HAP-1 (cell line): ENCODE results near the gene ELAVL4.

Experiments used
- DNase-seq, 2 experiments: peaks; one replicate each; pipeline ENCODE4 v3.0.0-alpha.2; 2016 to 2020; ENCODE audit warnings: low spot score in 2 of 2
- H3K27me3 ChIP-seq: fragments of 250-450 bp; sonication (Bioruptor Pico); 2 replicates; pipeline ENCODE4 v1.5.1; 2020; ENCODE audit warnings: low read depth, mild to moderate bottlenecking, moderate library complexity
- H3K36me3 ChIP-seq: fragments of 250-450 bp; sonication (Bioruptor Pico); replicated peaks from 2 replicates; pipeline ENCODE4 v1.5.1; 2020; ENCODE audit warnings: mild to moderate bottlenecking
- H3K4me1 ChIP-seq: fragments of 250-450 bp; sonication (Bioruptor Pico); 2 replicates; pipeline ENCODE4 v1.5.1; 2020; ENCODE audit warnings: mild to moderate bottlenecking
- H3K4me3 ChIP-seq: fragments of 250-450 bp; sonication (Bioruptor Pico); 2 replicates; pipeline ENCODE4 v1.5.1; 2020; ENCODE audit warnings: mild to moderate bottlenecking, moderate library complexity
- H3K9me3 ChIP-seq: fragments of 250-450 bp; sonication (Bioruptor Pico); 2 replicates; pipeline ENCODE4 v1.5.1; 2020; ENCODE audit warnings: mild to moderate bottlenecking, moderate library complexity
- in situ Hi-C: fragments of 300-500 bp; cut with MboI; formaldehyde crosslinking; loops from 3 replicates; pipeline ENCODE4 v1.14.3; 2020; ENCODE audit warnings: low sequenced_read_pairs, inconsistent platforms, mixed read lengths

ELAVL4 gene

DNA sequence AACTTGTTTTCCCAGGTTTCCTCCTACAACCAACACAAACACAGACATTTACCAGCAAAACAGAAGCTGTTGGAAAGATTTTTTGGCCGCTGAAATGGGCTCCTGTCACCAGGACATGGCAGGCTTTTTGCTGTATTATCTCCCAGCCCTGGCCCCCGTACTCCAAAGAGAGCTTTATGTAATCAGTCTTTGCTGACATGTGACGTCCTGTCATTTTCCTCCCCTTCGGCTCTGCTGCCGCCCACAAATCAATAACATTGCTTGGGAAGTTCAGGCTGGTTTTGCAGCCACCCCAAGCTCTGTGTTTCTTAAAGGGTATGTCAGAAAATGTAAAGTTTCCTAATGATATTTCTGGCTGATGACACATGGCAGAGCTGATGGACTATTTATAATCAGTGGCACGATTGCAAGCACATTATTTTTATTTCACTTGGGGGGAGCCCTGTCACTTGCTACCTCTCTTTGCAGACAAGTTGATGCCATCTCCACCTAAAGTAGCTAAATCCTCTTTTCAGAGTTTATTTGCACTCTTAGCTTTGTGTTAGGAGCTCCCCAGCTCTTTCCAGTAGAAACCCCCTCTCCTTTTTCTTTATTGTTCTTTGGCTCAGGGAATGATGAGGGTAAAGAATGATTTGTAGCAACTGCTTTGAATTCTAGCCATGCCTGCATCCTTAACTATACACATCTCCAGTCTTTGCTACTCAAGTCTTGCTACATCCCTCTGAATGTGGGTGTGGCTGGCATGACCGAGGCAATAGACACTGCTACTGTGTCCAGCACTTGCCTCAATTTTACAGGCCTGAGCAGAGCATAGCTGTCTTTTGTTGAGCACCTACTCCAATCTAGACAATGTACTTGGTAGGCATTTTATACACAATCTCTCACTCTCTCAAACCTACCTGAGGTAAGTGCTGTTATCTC, 67.3 kb downstream of the ELAVL4 start:
- DNase-seq, result no peak
- no peaks in the 10 kb centered on the region for H3K4me1 ChIP-seq
- H3K36me3 ChIP-seq, result no peaks in the 10 kb centered on the region
- H3K4me3 ChIP-seq, result no peak overlapping the region
- no peaks in the 10 kb centered on the region for H3K9me3 ChIP-seq
- peaks cover 6% of the 10 kb centered on the region; the same call in 1 of the 2 replicates for H3K27me3 ChIP-seq
- in situ Hi-C loops, result no loop called here

DNA sequence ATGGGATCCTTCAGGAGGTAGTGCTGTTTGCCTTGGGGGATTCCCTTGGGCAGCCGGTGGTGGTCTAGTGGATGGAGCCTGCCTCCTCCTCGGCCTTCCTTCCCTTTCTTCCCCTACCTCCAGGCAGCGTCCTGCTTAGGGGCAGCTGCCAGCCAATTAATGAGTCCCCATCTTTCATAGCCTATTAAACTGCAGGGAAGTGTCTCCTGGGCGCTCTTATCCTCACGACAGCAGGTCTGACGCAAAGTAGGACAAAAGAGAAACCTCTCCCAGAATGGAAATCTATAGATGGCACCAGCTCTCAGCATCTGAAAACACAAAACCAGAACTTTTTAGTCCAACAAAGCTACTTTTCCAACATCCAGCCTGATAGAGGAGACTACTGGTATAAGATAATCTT, 69.3 kb downstream of the ELAVL4 start:
- no peak for DNase-seq
- in situ Hi-C loops, result no loop called here
- H3K4me1 ChIP-seq, result no peaks in the 10 kb centered on the region
- H3K4me3 ChIP-seq, result no peak overlapping the region
- H3K27me3 ChIP-seq, result peaks cover 6% of the 10 kb centered on the region; the same call in 1 of the 2 replicates
- no peaks in the 10 kb centered on the region for H3K9me3 ChIP-seq
- H3K36me3 ChIP-seq, result no peaks in the 10 kb centered on the region

DNA sequence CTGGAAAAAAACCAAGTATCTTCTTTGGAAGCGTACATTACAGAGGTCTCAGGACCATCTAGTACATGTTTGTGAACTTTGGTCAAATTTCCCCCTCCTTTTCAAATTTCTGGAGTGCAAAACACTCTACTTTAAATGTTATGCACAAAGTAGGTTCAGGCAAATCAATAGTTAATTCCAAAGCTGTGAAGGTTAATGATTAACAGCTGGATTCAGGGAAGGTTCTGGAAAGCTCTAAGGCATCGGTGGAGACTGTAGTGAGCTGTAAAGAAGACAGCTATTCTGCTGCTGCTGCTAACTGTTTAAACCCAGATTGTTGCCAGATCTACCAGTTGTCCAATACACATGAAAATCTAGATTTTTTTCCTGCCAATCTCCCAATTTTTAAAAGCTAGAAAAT, 70.9 kb downstream of the ELAVL4 start:
- H3K27me3 ChIP-seq, result peaks cover 3% of the 10 kb centered on the region
- in situ Hi-C loops, result no loop called here
- H3K4me3 ChIP-seq, result no peak overlapping the region
- no peak for DNase-seq
- H3K36me3 ChIP-seq, result no peaks in the 10 kb centered on the region
- no peaks in the 10 kb centered on the region for H3K9me3 ChIP-seq
- H3K4me1 ChIP-seq, result no peaks in the 10 kb centered on the region

DNA sequence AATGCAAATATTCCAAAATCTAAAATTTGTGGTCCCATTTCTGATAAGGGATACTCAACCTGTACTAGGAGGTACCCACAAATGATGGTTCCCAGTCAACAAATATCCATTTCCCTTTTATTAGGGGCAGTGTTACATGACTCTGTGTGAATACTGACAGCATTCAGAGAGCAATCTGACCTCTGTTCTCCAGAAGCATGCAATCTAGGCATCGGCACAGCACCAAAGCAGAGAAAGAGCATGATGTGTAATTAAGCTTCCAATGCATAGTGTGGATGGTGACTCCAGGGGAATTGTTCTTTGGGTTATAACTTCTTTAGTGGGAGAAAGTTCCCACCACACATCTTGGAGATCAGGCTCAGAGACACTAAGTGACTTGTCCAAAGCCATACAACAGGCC, 71.6 kb downstream of the ELAVL4 start:
- in situ Hi-C loops, result no loop called here
- Histone ChIP-seq H3K4me3 (no peak overlapping the region), H3K9me3 (no peaks in the 10 kb centered on the region), H3K36me3 (no peaks in the 10 kb centered on the region), H3K27me3 (no peaks in the 10 kb centered on the region; the same call in 1 of the 2 replicates), H3K4me1 (no peaks in the 10 kb centered on the region)
- DNase-seq, result no peak

GRCh38 chr1:50181027-50181663, 72.4 kb downstream of the ELAVL4 start:
- H3K36me3 ChIP-seq, result no peaks in the 10 kb centered on the region
- no peaks in the 10 kb centered on the region; the same call in 1 of the 2 replicates for H3K27me3 ChIP-seq
- H3K4me3 ChIP-seq, result no peak overlapping the region
- in situ Hi-C loops, result no loop called here
- H3K9me3 ChIP-seq, result no peaks in the 10 kb centered on the region
- H3K4me1 ChIP-seq, result no peaks in the 10 kb centered on the region
- DNase-seq, result no peak

- no peaks in the 10 kb centered on the region for H3K9me3 ChIP-seq
- no peak overlapping the region for H3K4me3 ChIP-seq
- H3K4me1 ChIP-seq, result no peaks in the 10 kb centered on the region
- no peaks in the 10 kb centered on the region; the same call in 1 of the 2 replicates for H3K27me3 ChIP-seq
- no peak for DNase-seq
- in situ Hi-C loops, result no loop called here
- no peaks in the 10 kb centered on the region for H3K36me3 ChIP-seq
Observed at GRCh38 chr1:50183378-50184133, 74.8 kb downstream of the ELAVL4 start.

- H3K4me1 ChIP-seq, result no peaks in the 10 kb centered on the region
- H3K27me3 ChIP-seq, result no peaks in the 10 kb centered on the region
- no peak for DNase-seq
- no peak overlapping the region for H3K4me3 ChIP-seq
- H3K36me3 ChIP-seq, result no peaks in the 10 kb centered on the region
- no peaks in the 10 kb centered on the region for H3K9me3 ChIP-seq
- in situ Hi-C loops, result no loop called here
Observed at GRCh38 chr1:50189369-50189768, 80.6 kb downstream of the ELAVL4 start.

- DNase-seq, result no peak
- H3K4me3 ChIP-seq, result no peak overlapping the region
- H3K27me3 ChIP-seq, result no peaks in the 10 kb centered on the region
- no peaks in the 10 kb centered on the region for H3K9me3 ChIP-seq
- in situ Hi-C loops, result no loop called here
- H3K4me1 ChIP-seq, result no peaks in the 10 kb centered on the region
- no peaks in the 10 kb centered on the region for H3K36me3 ChIP-seq
Observed at GRCh38 chr1:50193002-50193401, 84.3 kb downstream of the ELAVL4 start.

DNA sequence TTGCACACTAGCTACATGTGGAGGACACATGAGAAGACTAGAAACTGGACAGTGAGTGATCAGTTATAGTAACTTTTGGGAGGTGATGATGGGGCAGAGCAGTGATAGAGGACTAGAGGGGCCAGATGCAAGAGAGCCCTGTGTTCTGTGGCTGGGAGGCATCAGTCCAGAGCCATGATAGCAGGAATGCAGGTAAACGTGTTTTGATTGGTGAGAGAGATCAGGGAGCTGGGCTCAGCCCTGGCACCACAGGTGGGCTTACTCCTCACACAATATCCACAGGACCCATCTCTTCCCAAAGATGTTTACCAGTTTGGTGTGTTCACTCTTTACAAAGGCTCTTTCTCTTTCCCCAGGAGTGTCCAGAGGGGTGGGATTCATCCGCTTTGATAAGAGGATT, 86.5 kb downstream of the ELAVL4 start:
- no peaks in the 10 kb centered on the region for H3K4me1 ChIP-seq
- H3K4me3 ChIP-seq, result no peak overlapping the region
- no peaks in the 10 kb centered on the region for H3K27me3 ChIP-seq
- no peak for DNase-seq
- no peaks in the 10 kb centered on the region for H3K9me3 ChIP-seq
- H3K36me3 ChIP-seq, result no peaks in the 10 kb centered on the region
- in situ Hi-C loops, result no loop called here

DNA sequence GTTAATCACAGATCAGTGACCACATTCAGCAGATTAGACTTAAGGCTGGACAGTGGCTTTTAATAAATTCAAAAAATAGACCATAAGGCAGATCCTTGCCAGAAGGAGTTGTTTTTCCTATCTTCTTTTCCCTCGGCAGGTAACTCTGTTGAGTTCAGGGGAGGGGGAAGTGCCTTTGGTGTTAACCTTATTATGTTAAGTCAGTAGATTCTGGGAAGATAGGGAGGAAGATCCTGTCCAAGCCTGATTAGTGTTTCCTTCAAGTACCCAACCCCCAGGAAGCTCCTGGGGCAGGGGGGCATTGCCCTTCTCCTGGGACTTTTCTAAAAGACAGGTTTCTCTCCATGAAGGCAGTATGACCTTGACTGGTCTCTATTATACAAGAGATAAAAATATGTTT, 87.4 kb downstream of the ELAVL4 start:
- H3K9me3 ChIP-seq, result no peaks in the 10 kb centered on the region
- in situ Hi-C loops, result no loop called here
- H3K4me3 ChIP-seq, result no peak overlapping the region

DNA sequence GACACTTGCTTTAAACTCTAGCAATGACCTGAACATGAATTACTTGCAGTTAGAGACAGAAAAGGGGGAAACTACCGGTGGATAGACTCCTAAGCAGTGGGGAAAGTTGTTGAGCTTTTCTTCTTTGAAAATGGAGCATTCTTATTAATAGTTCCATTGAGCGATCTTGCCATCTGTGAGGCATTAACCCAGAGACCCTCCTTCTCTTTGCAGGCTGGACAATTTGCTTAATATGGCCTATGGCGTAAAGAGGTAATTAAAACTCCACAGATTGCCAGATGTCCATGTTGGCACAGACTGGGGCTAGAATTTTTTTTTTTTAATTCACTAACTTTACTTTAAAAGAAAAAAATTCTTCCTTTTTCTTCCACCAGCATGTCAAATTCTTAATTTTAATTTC, 88.5 kb downstream of the ELAVL4 start:
- in situ Hi-C loops, result no loop called here
- no peaks in the 10 kb centered on the region for H3K36me3 ChIP-seq
- no peak for DNase-seq
- no peaks in the 10 kb centered on the region for H3K9me3 ChIP-seq
- H3K27me3 ChIP-seq, result no peaks in the 10 kb centered on the region
- H3K4me1 ChIP-seq, result no peaks in the 10 kb centered on the region
- no peak overlapping the region for H3K4me3 ChIP-seq

More for the DNA sequence above, 87.4 kb downstream of the ELAVL4 start:
- no peak for DNase-seq
- H3K4me1 ChIP-seq, result no peaks in the 10 kb centered on the region
- no peaks in the 10 kb centered on the region for H3K36me3 ChIP-seq
- H3K27me3 ChIP-seq, result no peaks in the 10 kb centered on the region

DNA sequence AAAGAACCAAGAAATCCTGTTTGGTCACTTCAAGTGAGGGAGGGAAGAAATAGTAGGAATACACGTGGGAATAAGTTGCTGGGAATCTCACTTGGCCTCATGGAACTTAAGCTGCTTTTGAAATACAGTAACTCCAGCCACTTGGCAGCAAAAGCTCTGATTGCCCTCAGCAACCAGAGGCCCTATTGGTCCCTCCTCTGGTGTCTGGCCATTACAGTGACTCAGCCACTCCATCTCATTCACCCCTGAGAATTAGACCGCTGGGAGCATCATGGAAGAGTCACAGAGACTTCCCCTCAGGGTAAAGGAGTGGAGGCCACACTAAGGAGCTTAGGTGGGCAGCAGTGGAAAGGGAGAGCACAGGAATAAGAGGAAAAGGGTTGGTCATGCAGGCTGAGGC, 99.6 kb downstream of the ELAVL4 start:
- H3K4me3 ChIP-seq, result no peak overlapping the region
- H3K27me3 ChIP-seq, result peaks cover 10% of the 10 kb centered on the region; the same call in 1 of the 2 replicates
- DNase-seq, result no peak
- H3K36me3 ChIP-seq, result no peaks in the 10 kb centered on the region
- in situ Hi-C loops, result no loop called here
- no peaks in the 10 kb centered on the region for H3K9me3 ChIP-seq
- H3K4me1 ChIP-seq, result no peaks in the 10 kb centered on the region

GRCh38 chr1:50208756-50209155, 100.0 kb downstream of the ELAVL4 start:
- DNase-seq, result no peak
- in situ Hi-C loops, result no loop called here
- Histone ChIP-seq H3K4me3 (no peak overlapping the region), H3K4me1 (no peaks in the 10 kb centered on the region), H3K9me3 (no peaks in the 10 kb centered on the region), H3K27me3 (peaks cover 10% of the 10 kb centered on the region; the same call in 1 of the 2 replicates), H3K36me3 (no peaks in the 10 kb centered on the region)

GRCh38 chr1:50209749-50210148, 101.0 kb downstream of the ELAVL4 start:
- H3K36me3 ChIP-seq, result no peaks in the 10 kb centered on the region
- in situ Hi-C loops, result no loop called here
- H3K4me3 ChIP-seq, result no peak overlapping the region
- H3K4me1 ChIP-seq, result no peaks in the 10 kb centered on the region
- H3K27me3 ChIP-seq, result peaks cover 10% of the 10 kb centered on the region; the same call in 1 of the 2 replicates
- DNase-seq, result no peak
- H3K9me3 ChIP-seq, result no peaks in the 10 kb centered on the region
